Stimulated activated CD8-positive, alpha-beta memory T cell treated with anti-CD3 and anti-CD28 coated beads, Interleukin-4, amount 100 ng/mL, for 4 hours (primary cell): ENCODE results near the gene LRRC8E.
"Not testable (repeated sequence)": the region's sequence is repeated elsewhere in the genome, so short reads cannot be mapped to it uniquely, and the experiment has no call there.

ENCODE experiments used
- DNase-seq, 2 donors: peaks; one replicate each; pipeline ENCODE4 v3.0.0-alpha.2; 2020; ENCODE audit warnings: low read depth in 2 of 2, low spot score in 1 of 2

LRRC8E gene

DNA sequence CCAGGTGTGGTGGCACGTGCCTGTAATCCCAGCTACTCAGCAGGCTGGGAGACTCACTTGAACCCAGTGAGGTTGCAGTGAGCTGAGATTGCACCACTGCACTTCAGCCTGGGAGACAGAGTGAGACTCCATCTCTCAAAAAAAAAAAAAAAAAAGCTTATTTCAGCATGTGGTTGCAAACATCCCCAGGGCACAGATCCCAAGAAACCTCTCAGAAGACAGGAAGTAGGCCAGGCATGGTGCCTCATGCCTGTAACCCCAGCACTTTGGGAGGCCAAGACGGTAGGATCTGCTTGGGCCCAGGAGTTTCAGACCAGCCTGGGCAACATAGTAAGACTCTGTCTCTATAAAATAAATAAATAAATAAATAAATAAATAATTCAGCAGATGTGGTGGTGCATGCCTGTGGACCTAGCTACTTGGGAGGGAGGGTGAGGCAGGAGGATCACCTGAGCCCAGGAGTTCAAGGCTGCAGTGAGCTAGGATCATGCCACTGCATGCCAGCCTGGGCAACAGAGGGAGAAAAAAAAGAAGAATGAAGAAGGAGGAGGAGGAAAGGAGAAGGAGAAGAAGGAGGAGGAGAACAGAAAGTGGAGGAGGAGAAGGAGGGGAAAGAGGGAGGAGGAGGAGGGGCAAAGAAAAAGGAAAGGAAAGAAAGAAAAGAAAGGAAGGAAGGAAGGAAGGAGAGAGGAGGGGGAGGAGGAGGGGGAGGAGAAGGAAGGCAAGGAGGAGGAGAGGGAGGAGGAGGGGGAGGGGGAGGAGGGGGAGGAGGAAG is 4.3 kb upstream of the LRRC8E start:
- DNase-seq = no peak

DNA sequence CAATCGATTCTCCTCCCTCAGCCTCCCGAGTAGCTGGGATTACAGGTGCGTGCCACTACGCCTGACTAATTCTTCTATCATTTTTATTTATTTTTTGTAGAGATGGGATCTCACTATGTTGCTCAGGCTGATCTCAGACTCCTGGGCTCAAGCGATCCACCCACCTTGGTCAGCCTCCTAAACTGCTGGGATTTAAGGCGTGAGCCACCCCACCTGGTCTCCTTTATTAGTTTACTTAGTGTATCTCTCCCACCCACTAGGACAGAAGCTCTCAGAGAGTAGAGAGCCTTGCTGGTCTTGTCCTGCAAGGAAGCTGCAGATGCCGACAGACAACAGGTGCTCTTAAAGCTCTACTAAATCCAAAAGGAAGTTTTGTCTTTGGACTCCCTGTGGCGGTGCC is 2.5 kb upstream of the LRRC8E start:
- DNase-seq = no peak

- no peak for DNase-seq
These were observed 734 bp upstream of the LRRC8E start for GRCh38 chr19:7887408-7888144.

GRCh38 chr19:7888826-7889217 is 512 bp downstream of the LRRC8E start:
- no peak for DNase-seq

DNA sequence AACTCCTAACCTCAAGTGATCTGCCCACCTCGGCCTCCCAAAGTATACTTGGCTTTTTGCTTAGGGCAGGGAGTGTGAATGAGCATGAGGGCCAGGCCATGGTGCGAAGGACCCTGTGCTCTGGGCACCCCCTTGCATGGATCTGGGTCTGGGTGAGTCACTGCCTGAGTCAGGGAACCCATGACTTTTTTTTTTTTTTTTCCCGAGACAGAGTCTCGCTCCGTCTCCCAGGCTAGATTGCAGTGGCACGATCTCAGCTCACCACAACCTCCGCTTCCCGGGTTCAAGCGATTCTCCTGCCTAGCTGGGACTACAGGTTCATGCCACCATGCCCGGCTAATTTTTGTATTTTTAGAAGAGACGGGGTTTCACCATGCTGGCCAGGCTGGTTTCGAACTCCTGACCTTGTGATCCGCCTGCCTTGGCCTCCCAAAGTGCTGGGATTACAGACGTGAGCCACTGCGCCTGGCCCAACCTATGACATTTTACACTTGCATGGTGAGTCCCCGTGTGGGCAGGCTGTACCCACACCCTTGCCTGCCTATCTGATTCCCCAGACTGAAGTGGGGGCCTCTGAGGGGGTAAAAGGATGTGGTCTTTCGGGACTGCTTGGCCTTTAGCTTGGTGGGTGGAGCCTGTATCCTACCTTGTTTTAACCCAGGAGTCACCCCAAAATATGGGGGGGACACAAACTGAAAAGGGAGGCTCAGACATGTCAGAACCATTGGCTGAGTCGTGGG is 5.2 kb downstream of the LRRC8E start:
- not testable (repeated sequence) for DNase-seq

DNA sequence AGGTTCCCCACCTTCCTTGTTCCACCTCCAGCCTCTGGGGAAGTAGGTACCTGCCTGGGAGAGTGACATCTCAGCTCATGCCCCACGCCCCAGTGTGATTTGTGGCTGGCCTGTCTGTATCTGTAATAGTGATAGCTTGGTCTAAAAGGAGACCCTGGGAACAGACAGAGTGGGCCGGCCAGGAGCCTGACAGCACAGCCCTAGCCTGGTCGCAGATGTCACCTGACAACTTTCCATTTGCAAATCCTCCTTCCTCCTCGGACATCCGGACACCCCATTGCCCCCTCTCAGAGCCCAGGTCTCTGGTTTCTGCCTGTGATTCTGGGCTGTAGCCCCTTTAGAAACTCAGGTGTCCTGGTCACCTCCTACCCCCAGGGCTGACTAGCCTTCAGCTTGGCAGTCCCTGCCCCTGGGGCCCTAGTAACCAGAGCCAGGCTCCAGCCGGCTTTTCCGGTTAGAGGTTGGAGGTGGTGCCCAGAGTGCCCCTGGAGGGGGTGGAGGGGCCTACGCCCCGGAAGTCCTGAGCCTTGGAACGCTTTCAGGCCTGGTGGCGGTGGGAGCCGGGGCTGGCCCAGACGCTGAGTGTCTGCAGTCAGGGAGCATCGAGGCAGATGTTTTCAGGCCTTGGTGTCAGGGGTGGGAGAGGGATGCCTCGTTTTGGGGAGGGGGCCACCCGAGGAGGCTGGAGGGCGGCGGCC is 6.5 kb downstream of the LRRC8E start:
- no peak for DNase-seq

- no peak for DNase-seq
These were observed 7.3 kb downstream of the LRRC8E start for GRCh38 chr19:7895565-7895964.

GRCh38 chr19:7897292-7897691 is 9.0 kb downstream of the LRRC8E start:
- no peak for DNase-seq

DNA sequence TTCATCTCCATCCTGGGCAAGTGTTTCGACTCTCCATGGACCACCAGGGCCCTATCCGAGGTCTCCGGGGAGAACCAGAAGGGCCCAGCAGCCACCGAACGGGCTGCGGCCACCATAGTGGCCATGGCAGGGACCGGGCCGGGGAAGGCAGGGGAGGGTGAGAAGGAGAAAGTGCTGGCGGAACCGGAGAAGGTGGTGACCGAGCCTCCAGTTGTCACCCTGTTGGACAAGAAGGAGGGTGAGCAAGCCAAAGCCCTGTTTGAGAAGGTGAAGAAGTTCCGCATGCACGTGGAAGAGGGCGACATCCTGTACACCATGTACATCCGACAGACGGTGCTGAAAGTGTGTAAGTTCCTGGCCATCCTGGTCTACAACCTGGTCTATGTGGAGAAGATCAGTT is 10.7 kb downstream of the LRRC8E start:
- DNase-seq = no peak

- DNase-seq = no peak
These were observed 11.6 kb downstream of the LRRC8E start for GRCh38 chr19:7899751-7900378.

GRCh38 chr19:7900401-7900870 is 12.1 kb downstream of the LRRC8E start:
- no peak for DNase-seq

DNA sequence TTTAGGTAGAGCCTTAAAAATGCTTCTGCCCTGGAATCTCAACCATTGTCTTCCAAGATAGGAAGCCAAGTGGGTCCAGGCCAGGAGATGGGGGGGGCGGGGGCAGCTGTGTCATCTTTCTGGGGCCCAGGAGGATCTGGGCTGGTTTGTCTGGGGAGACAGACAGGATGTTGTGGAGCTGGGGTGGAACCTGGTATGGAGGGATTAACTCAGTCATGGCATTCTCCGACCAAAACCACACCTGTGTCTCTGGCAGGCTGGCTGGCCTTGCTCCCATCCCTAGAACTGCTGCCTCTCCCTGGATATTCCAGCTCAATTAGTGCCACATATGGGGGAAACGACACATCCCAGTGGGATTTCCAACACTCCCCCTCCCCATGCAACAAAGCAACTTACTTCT is 12.6 kb downstream of the LRRC8E start:
- no peak for DNase-seq

GRCh38 chr19:7901337-7901736 is 13.0 kb downstream of the LRRC8E start:
- DNase-seq = no peak

DNA sequence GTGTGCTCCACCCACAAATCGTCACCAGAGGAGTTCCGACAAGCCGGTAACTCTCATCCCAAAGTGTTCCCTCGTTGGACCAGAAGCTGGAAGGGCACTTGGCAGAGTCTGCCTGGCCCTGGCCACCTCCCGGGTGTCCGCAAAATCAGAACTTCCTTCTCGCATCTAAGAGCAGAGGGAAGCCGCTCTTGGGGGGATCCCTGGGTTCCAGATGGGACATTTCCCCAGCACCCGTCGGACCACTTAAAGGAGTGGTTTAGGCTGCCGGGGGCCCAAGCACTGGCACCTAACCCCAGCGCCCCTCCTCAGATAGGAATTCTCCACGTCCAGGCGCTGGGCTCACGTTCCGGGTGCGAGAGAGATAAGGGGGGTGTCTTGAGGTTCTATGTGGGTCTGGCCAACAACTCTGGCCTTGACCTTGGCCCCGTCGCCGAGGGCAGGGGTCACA is 14.5 kb downstream of the LRRC8E start:
- no peak for DNase-seq

DNA sequence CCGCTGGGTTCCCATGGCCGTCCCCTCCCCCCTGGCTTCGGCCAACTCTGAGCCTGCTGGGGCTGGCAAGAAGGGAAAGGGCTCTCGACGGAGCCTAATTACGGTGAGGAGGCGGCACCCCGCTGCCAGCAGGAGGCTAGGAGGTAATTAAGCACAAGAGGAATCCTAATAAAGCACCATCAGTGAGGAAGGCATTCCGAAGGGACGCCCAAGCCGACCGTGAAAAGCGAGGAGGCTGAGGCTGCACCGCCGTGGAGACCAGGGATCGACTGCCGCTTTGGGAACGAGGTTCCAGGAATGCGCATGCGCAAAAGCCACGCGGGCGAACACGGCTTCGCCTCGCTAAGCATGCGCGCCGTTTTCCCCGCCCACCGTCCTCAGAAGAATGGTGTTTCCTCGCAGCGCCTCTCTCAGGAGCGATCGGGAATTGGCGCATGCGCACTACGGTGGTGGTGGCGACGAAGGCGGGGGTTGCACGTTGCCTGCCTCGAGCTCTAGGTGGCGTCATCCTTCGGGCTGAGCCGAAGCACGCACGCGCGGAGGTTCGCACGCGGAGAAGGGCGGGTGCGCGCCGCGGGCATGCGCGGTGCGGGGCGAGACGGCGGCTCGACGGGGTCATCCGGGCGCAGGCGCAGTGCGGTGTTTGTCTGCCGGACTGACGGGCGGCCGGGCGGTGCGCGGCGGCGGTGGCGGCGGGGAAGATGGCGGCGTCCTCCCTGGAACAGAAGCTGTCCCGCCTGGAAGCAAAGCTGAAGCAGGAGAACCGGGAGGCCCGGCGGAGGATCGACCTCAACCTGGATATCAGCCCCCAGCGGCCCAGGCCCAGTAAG is 15.1 kb downstream of the LRRC8E start, which contains the start of gene MAP2K7:
MAP2K7 (plus strand) TSS at position 634 of the 830 bp plus-strand sequence; CDS start at position 702, 68 bp downstream.
- peak; percentile 100 for DNase-seq

DNA sequence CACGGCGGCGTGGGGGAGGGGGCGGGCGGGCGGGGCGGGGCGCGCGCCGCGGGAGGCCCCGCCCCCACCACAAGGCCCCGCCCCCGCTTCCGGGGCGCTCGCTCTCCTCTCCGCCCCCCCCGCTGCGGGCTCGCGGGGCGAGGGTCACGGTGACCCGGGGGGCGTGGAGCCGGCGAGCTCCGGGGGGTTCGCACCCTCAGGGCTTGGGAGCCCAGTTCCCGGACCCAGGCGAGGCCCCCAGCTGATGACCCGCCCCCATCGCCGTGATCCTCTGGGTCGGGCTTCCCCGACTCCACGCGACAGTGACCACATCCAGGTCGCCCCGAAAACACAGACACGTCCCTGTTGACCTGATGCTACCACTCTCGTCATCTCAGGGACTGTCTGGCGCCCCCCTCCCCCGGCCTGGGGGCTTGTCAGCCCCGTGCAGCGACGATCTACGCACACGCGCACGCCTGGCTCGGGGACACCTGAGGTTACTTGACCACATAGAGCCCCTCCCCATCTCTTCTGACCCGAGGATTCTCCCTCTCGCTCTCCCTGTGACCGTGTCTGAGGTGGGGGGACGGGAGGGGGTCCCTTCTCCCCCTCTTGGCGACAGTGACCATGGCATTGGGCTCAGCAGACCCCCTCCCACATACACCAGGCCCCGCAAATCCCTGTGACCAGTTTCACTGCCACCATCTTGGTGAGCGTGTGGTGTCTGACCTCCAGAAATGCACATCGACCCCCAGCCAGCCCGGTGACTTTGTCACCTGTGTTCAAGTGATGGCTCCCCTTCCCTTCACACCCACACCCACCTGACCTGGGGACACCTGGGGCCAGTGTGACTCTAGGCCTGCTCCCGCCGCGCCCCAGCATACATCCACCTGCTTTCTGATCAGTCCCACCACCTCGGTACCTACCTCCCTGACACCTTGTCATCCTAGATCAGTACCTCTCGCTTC is 16.0 kb downstream of the LRRC8E start:
- peak in 1 of 2 donors; percentile 38 for DNase-seq

DNA sequence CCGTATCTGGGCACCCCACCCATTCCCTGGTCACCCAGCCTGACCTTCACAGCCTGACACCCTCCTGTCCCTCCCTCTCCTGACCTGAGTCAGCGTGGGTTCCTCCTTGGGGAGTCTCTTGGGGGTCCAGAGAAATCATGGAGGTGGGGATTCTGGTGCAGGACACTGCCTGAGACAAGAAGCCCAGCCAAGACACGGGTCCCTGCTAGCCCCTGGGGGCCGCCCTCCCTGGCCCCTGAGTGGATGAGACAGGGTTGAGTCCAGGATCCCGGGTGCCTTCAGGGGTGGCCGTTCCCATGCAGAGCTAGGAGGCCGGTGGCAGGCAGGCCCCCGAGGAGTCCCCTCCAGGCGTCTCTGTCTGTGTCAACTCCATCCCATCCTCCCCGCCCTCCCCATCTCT is 17.0 kb downstream of the LRRC8E start:
- DNase-seq = no peak

- DNase-seq = no peak
These were observed 17.5 kb downstream of the LRRC8E start for GRCh38 chr19:7905859-7906258.

GRCh38 chr19:7907122-7907521 is 18.8 kb downstream of the LRRC8E start:
- no peak for DNase-seq
